Trophoblast cell (in vitro differentiated cells and primary cell): Measurements from ENCODE around the gene ERI3.

Source experiments
- DNase-seq, 2 donors: peaks; one replicate each; pipeline ENCODE4 v3.0.0-alpha.2; 2016
- H2AFZ ChIP-seq: 2 replicates; pipeline ENCODE4 v1.6.1; 2013; ENCODE audit warnings: low read length, moderate library complexity, mild to moderate bottlenecking; ENCODE audit not compliant: insufficient read depth, poor library complexity
- H2AK5ac ChIP-seq: 2 replicates; pipeline ENCODE4 v1.6.1; 2013; ENCODE audit warnings: mild to moderate bottlenecking, low read length
- H2BK120ac ChIP-seq: 2 replicates; pipeline ENCODE4 v1.6.1; 2013; ENCODE audit warnings: low read length, mild to moderate bottlenecking, moderate library complexity; ENCODE audit not compliant: insufficient read depth, poor library complexity
- H2BK12ac ChIP-seq: 2 replicates; pipeline ENCODE4 v1.6.1; 2013; ENCODE audit warnings: mild to moderate bottlenecking, low read length, moderate library complexity
- H2BK5ac ChIP-seq: 2 replicates; pipeline ENCODE4 v1.6.1; 2013; ENCODE audit warnings: low read length, low read depth, moderate library complexity, mild to moderate bottlenecking; ENCODE audit not compliant: poor library complexity
- H3K14ac ChIP-seq: 2 replicates; pipeline ENCODE4 v1.6.1; 2013; ENCODE audit warnings: mild to moderate bottlenecking, low read length
- H3K18ac ChIP-seq: 2 replicates; pipeline ENCODE4 v1.6.1; 2013; ENCODE audit warnings: mild to moderate bottlenecking, low read length
- H3K23ac ChIP-seq: 2 replicates; pipeline ENCODE4 v1.6.1; 2013; ENCODE audit warnings: low read length
- H3K27ac ChIP-seq: 2 replicates; pipeline ENCODE4 v1.5.1; 2013; ENCODE audit warnings: low read depth, mild to moderate bottlenecking, inconsistent platforms, low read length, moderate library complexity
- H3K27me3 ChIP-seq: 2 replicates; pipeline ENCODE4 v1.6.1; 2013; ENCODE audit warnings: inconsistent platforms, mild to moderate bottlenecking, low read length, moderate library complexity; ENCODE audit not compliant: insufficient read depth
- H3K36me3 ChIP-seq, 2 experiments: 1 replicate in 1 of 2; 2 replicates in 1 of 2; pipeline ENCODE4 v1.6.1; 2013; ENCODE audit warnings: low read length in 2 of 2, mild to moderate bottlenecking in 2 of 2, moderate library complexity in 1 of 2; ENCODE audit not compliant: insufficient read depth in 2 of 2, control insufficient read depth in 1 of 2
- H3K4ac ChIP-seq: 2 replicates; pipeline ENCODE4 v1.6.1; 2013; ENCODE audit warnings: low read depth, mild to moderate bottlenecking, low read length, moderate library complexity
- H3K4me1 ChIP-seq, 2 experiments: 1 replicate in 1 of 2; 2 replicates in 1 of 2; pipeline ENCODE4 v1.6.1; 2013; ENCODE audit warnings: low read length in 2 of 2, mild to moderate bottlenecking in 2 of 2, moderate library complexity in 1 of 2; ENCODE audit not compliant: insufficient read depth in 2 of 2, control insufficient read depth in 1 of 2
- H3K4me2 ChIP-seq: 2 replicates; pipeline ENCODE4 v1.6.1; 2013; ENCODE audit warnings: inconsistent platforms, mild to moderate bottlenecking, low read length, moderate library complexity
- H3K4me3 ChIP-seq: 2 replicates; pipeline ENCODE4 v1.5.1; 2013; ENCODE audit warnings: mild to moderate bottlenecking, low read depth, low read length, inconsistent platforms
- H3K79me1 ChIP-seq: one replicate; pipeline ENCODE4 v1.6.1; 2013; ENCODE audit warnings: low read length
- H3K79me2 ChIP-seq: 2 replicates; pipeline ENCODE4 v1.6.1; 2013; ENCODE audit warnings: low read length, mild to moderate bottlenecking; ENCODE audit not compliant: control insufficient read depth, insufficient read depth, poor library complexity
- H3K9ac ChIP-seq: 2 replicates; pipeline ENCODE4 v1.6.1; 2013; ENCODE audit warnings: mild to moderate bottlenecking, low read length
- H3K9me3 ChIP-seq: 2 replicates; pipeline ENCODE4 v1.6.1; 2013; ENCODE audit warnings: low read depth, mild to moderate bottlenecking, control low read depth, inconsistent platforms, low read length; ENCODE audit not compliant: insufficient read depth
- H4K12ac ChIP-seq: 2 replicates; pipeline ENCODE4 v1.6.1; 2013; ENCODE audit warnings: low read depth, mild to moderate bottlenecking, low read length, moderate library complexity
- H4K8ac ChIP-seq: 2 replicates; pipeline ENCODE4 v1.6.1; 2013; ENCODE audit warnings: low read depth, mild to moderate bottlenecking, low read length, moderate library complexity
- H4K91ac ChIP-seq: one replicate; pipeline ENCODE4 v1.6.1; 2013; ENCODE audit warnings: low read depth, mild to moderate bottlenecking, low read length, moderate library complexity
- WGBS: extraction: QIAGEN DNeasy Blood & Tissue Kit; methylation state at CpG from one replicate; pipeline ENCODE4 v1.1.7; 2013; ENCODE audit warnings: missing lambda C conversion rate; ENCODE audit not compliant: insufficient read length, insufficient coverage; ENCODE audit errors: extremely low coverage; 5-methylcytosine and 5-hydroxymethylcytosine counted together

Gene ERI3

GRCh38 chr1:44361478-44361877 is 6.4 kb upstream of the ERI3 start:
- Histone ChIP-seq H2BK5ac (no peak overlapping the region), H4K91ac (no peak overlapping the region), H4K8ac (no peak overlapping the region), H2AK5ac (no peak overlapping the region), H3K4me1 (no peaks in the 10 kb centered on the region), H3K9ac (no peak overlapping the region), H3K36me3 (no peaks in the 10 kb centered on the region), H2AFZ (no peak overlapping the region), H2BK120ac (no peak overlapping the region), H3K14ac (no peak overlapping the region), H3K4me3 (no peak overlapping the region), H3K79me2 (no peaks in the 10 kb centered on the region), H3K23ac (no peak overlapping the region), H3K27ac (no peak overlapping the region), H3K9me3 (peaks cover 2% of the 10 kb centered on the region), H2BK12ac (no peak overlapping the region), H4K12ac (no peak overlapping the region), H3K79me1 (no peaks in the 10 kb centered on the region), H3K4me2 (no peak overlapping the region), H3K18ac (no peak overlapping the region), H3K27me3 (no peaks in the 10 kb centered on the region), H3K4ac (no peak overlapping the region)
- peak; percentile 8 to 60 for DNase-seq
- WGBS: no CpG with 5 or more reads among the region's 4 CpGs

DNA sequence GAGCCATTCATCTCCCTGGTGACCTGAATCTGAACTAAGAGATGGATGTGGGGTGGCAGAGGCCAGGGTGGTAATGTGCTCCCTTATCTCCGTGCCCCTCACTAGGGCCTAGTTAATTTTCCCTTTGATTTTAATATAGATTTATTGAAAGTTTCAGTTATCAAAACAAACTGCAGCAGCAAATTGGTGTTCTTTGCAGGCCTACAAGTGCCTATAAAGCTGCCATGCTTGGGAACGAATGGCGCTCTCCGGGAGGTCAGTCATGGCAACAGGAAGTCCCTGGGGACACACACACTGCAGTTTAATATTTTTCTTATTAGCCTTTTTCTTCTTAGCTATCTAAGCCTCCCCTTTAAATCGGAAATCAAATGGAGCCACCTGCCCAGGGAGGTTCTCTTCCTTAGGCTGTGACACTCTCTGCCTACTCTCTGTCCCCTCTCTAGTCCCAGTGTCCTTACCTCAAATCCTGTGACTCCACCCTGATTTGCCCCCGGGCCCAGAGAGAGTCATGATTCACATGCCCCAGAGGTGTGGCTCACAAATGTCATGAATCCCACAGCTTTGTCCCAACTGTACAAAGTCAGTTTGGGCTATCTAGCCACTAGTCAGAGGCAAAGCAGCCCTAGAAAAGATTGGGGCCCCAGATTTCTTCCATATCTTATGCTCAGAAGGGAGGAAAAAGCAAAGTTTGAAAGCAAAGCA is 4.3 kb upstream of the ERI3 start:
- no peak overlapping the region for H3K18ac ChIP-seq
- no peak overlapping the region for H3K14ac ChIP-seq
- H3K79me1 ChIP-seq: peaks cover 4% of the 10 kb centered on the region
- no peaks in the 10 kb centered on the region for H3K36me3 ChIP-seq
- H3K4me3 ChIP-seq: no peak overlapping the region
- no peak overlapping the region for H4K8ac ChIP-seq
- no peak overlapping the region for H3K9ac ChIP-seq
- no peak overlapping the region for H4K12ac ChIP-seq
- no peak overlapping the region for H4K91ac ChIP-seq
- no peak overlapping the region for H2BK120ac ChIP-seq
- H3K27ac ChIP-seq: no peak overlapping the region
- H3K4me1 ChIP-seq: peaks cover under 1 to 3% of the 10 kb centered on the region in 2 experiments
- no peak overlapping the region for H3K4me2 ChIP-seq
- no peak overlapping the region for H2BK5ac ChIP-seq
- H2BK12ac ChIP-seq: no peak overlapping the region
- no peak overlapping the region for H2AK5ac ChIP-seq
- H2AFZ ChIP-seq: no peak overlapping the region
- H3K79me2 ChIP-seq: peaks cover 4% of the 10 kb centered on the region
- H3K9me3 ChIP-seq: peaks cover 2% of the 10 kb centered on the region
- no peaks in the 10 kb centered on the region for H3K27me3 ChIP-seq
- DNase-seq: peak; percentile 81 to 97
- H3K4ac ChIP-seq: no peak overlapping the region
- no peak overlapping the region for H3K23ac ChIP-seq
- no CpG with 5 or more reads among the region's 6 CpGs for WGBS

GRCh38 chr1:44357710-44358109 is 2.7 kb upstream of the ERI3 start:
- Histone ChIP-seq H4K12ac (no peak overlapping the region), H3K14ac (no peak overlapping the region), H4K8ac (no peak overlapping the region), H2AK5ac (no peak overlapping the region), H3K79me1 (peaks cover 4% of the 10 kb centered on the region), H3K27me3 (no peaks in the 10 kb centered on the region), H2BK12ac (no peak overlapping the region), H2AFZ (no peak overlapping the region), H3K9ac (no peak overlapping the region), H2BK120ac (no peak overlapping the region), H4K91ac (no peak overlapping the region), H3K36me3 (no peaks in the 10 kb centered on the region), H2BK5ac (no peak overlapping the region), H3K27ac (no peak overlapping the region), H3K79me2 (peaks cover 4% of the 10 kb centered on the region), H3K23ac (no peak overlapping the region), H3K4ac (no peak overlapping the region), H3K4me3 (no peak overlapping the region), H3K18ac (no peak overlapping the region), H3K9me3 (peaks cover 2% of the 10 kb centered on the region), H3K4me1 (peaks cover 4 to 8% of the 10 kb centered on the region in 2 experiments), H3K4me2 (no peak overlapping the region)
- no peak for DNase-seq
- WGBS: no CpG with 5 or more reads among the region's 4 CpGs

DNA sequence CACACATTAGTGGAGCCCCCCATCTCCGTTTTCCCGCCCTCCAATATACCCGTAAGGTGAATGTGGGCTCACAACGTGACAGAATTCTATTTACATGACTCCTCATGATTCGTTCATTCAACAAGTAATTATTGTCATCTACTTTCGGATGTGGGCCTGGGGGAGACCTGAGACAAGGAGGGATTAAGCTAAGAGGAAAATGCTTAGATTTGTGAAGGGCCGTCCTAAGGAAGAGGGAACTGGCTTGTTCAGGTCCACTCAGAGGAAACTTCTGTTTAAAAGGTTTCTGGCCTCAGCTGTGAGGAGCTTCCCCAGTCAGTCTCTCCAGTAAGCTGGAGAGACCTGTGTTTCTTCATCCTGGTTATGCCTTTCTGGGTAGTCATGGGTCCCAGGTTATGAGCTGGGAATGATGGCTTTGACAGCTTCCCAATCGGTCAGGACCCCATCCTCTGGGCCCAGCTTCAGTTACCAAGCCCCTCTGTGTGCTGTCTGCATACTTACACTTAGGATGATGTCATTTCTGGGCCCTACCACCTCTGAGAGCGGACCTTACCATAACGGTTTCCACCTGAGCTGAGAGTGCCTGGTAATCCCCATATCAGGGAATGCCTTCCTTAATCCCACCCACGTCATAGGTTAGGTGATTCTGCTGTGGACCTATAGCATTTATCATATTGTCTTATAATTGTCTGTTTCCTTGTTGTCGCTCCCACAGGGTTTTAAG is 687 bp upstream of the ERI3 start:
- no CpG with 5 or more reads among the region's 12 CpGs for WGBS

More for the DNA sequence above, 687 bp upstream of the ERI3 start:
- Histone ChIP-seq H3K79me1 (peaks cover 4% of the 10 kb centered on the region), H2BK120ac (no peak overlapping the region), H3K27ac (no peak overlapping the region), H4K12ac (peak overlapping the region; percentile 85), H2BK5ac (no peak overlapping the region), H3K4me3 (no peak overlapping the region), H3K9me3 (peaks cover 2% of the 10 kb centered on the region), H4K91ac (peak overlapping the region; percentile 25), H3K14ac (peak overlapping the region; percentile 26), H2AK5ac (no peak overlapping the region), H3K4me1 (peaks cover 4 to 9% of the 10 kb centered on the region in 2 experiments), H2BK12ac (no peak overlapping the region), H4K8ac (peak overlapping the region; percentile 67), H3K4ac (no peak overlapping the region), H3K18ac (no peak overlapping the region), H3K36me3 (no peaks in the 10 kb centered on the region), H2AFZ (peak overlapping the region; percentile 86), H3K4me2 (peak overlapping the region; percentile 42), H3K23ac (no peak overlapping the region), H3K79me2 (peaks cover 4% of the 10 kb centered on the region), H3K9ac (no peak overlapping the region), H3K27me3 (no peaks in the 10 kb centered on the region)
- DNase-seq: no peak
